ENCODE measurements around the gene TRIM29. TPM values are rescaled to one million over a fixed set of nuclear protein-coding genes. Genes with fewer than 3 reads are reported as not detected.

The TRIM29 gene
- total and polyA plus RNA-seq, 9 of the 15 experiments (the other 6 are each of a cell fraction or from before 2014, with no cell fraction given), result 0.08 to 1.4 (median 0.42) TPM; not detected in 2

DNA sequence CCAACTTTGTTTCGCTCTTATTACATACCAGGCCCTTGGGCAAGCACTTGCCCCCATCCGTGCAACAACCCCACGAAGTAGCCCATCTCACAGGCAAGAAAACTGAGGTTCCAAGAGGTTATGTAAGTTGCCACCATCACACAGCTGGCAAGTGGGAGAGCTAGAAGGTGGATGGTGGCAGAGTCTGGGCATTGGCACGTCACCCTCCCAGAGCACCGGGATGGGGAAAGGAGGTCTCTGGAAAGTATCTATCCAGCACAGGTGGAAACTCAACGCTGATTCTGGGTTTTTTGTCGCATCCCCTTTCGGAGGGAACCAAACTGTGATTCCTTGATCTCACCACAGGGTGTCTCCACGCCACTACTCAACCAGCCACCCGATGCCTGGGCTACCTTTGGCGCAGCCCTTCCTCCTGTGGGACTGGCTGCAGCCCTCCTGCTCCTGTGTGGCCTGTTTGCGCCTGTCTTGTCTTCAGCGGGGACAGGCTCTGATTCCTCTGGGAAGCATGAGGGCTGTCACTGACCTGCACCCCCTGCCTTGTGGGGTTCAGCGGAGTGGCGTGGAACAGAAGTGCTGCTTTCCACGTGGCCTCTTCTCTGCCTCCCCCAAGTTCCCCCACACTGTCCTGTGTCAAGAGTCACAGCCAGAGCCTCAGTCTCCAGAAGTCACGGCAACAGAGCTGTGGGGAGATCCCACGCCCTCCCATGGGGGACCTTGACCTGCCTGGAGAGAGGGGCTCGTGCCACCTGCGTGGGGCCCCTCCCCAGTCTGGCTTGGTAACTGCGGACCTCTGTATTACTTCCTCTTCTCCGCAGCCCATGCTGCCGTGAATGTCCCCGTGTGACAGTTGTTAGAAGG, 34.4 kb upstream of the TRIM29 start (continued):
- TF ChIP-seq, protein P1, sequence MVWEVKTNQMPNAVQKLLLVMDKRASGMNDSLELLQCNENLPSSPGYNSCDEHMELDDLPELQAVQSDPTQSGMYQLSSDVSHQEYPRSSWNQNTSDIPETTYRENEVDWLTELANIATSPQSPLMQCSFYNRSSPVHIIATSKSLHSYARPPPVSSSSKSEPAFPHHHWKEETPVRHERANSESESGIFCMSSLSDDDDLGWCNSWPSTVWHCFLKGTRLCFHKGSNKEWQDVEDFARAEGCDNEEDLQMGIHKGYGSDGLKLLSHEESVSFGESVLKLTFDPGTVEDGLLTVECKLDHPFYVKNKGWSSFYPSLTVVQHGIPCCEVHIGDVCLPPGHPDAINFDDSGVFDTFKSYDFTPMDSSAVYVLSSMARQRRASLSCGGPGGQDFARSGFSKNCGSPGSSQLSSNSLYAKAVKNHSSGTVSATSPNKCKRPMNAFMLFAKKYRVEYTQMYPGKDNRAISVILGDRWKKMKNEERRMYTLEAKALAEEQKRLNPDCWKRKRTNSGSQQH (CRISPR knock-in tag; IDR thresholded peaks at IDR 0.05), result no peak
- TF ChIP-seq CCNT2 (IDR thresholded peaks at IDR 0.05; ENCODE audit: borderline replicate concordance, extremely low read depth, insufficient read length, low read depth, low read length) (no peak), JUND (IDR thresholded peaks at IDR 0.05; ENCODE audit: borderline replicate concordance, low read depth, low read length) (0 out of 2 replicates have a peak, but pooled peaks have one; percentile 7), JUND (tag; IDR thresholded peaks at IDR 0.05; ENCODE audit: borderline replicate concordance, low read depth, low read length) (no peak), ZNF146 (CRISPR knock-in tag; IDR thresholded peaks at IDR 0.05; ENCODE audit: unreplicated experiment) (no peak), ZFP30 (CRISPR knock-in tag; IDR thresholded peaks at IDR 0.05; ENCODE audit: borderline replicate concordance) (no peak), MYNN (IDR thresholded peaks at IDR 0.05) (no peak), MYNN (CRISPR knock-in tag; IDR thresholded peaks at IDR 0.05) (no peak), ZNF212 (CRISPR knock-in tag; IDR thresholded peaks at IDR 0.05) (no peak), MAFF (IDR thresholded peaks at IDR 0.05; ENCODE audit: low read length) (no peak)
- TF ChIP-seq, protein P2, sequence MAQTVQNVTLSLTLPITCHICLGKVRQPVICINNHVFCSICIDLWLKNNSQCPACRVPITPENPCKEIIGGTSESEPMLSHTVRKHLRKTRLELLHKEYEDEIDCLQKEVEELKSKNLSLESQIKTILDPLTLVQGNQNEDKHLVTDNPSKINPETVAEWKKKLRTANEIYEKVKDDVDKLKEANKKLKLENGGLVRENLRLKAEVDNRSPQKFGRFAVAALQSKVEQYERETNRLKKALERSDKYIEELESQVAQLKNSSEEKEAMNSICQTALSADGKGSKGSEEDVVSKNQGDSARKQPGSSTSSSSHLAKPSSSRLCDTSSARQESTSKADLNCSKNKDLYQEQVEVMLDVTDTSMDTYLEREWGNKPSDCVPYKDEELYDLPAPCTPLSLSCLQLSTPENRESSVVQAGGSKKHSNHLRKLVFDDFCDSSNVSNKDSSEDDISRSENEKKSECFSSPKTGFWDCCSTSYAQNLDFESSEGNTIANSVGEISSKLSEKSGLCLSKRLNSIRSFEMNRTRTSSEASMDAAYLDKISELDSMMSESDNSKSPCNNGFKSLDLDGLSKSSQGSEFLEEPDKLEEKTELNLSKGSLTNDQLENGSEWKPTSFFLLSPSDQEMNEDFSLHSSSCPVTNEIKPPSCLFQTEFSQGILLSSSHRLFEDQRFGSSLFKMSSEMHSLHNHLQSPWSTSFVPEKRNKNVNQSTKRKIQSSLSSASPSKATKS (CRISPR knock-in tag; IDR thresholded peaks at IDR 0.05), result no peak
- TF ChIP-seq, protein P3, sequence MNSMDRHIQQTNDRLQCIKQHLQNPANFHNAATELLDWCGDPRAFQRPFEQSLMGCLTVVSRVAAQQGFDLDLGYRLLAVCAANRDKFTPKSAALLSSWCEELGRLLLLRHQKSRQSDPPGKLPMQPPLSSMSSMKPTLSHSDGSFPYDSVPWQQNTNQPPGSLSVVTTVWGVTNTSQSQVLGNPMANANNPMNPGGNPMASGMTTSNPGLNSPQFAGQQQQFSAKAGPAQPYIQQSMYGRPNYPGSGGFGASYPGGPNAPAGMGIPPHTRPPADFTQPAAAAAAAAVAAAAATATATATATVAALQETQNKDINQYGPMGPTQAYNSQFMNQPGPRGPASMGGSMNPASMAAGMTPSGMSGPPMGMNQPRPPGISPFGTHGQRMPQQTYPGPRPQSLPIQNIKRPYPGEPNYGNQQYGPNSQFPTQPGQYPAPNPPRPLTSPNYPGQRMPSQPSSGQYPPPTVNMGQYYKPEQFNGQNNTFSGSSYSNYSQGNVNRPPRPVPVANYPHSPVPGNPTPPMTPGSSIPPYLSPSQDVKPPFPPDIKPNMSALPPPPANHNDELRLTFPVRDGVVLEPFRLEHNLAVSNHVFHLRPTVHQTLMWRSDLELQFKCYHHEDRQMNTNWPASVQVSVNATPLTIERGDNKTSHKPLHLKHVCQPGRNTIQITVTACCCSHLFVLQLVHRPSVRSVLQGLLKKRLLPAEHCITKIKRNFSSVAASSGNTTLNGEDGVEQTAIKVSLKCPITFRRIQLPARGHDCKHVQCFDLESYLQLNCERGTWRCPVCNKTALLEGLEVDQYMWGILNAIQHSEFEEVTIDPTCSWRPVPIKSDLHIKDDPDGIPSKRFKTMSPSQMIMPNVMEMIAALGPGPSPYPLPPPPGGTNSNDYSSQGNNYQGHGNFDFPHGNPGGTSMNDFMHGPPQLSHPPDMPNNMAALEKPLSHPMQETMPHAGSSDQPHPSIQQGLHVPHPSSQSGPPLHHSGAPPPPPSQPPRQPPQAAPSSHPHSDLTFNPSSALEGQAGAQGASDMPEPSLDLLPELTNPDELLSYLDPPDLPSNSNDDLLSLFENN (IDR thresholded peaks at IDR 0.05; ENCODE audit: low read depth in 2 of 2, low read length in 2 of 2), result no peak
- TF ChIP-seq, protein P4, sequence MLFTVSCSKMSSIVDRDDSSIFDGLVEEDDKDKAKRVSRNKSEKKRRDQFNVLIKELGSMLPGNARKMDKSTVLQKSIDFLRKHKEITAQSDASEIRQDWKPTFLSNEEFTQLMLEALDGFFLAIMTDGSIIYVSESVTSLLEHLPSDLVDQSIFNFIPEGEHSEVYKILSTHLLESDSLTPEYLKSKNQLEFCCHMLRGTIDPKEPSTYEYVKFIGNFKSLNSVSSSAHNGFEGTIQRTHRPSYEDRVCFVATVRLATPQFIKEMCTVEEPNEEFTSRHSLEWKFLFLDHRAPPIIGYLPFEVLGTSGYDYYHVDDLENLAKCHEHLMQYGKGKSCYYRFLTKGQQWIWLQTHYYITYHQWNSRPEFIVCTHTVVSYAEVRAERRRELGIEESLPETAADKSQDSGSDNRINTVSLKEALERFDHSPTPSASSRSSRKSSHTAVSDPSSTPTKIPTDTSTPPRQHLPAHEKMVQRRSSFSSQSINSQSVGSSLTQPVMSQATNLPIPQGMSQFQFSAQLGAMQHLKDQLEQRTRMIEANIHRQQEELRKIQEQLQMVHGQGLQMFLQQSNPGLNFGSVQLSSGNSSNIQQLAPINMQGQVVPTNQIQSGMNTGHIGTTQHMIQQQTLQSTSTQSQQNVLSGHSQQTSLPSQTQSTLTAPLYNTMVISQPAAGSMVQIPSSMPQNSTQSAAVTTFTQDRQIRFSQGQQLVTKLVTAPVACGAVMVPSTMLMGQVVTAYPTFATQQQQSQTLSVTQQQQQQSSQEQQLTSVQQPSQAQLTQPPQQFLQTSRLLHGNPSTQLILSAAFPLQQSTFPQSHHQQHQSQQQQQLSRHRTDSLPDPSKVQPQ (CRISPR knock-in tag; IDR thresholded peaks at IDR 0.05; ENCODE audit: borderline replicate concordance), result no peak
